T-helper 17 cell (primary cell): ENCODE measurements around the gene CCND2. TPM values are rescaled to one million over a fixed set of nuclear protein-coding genes. Genes with fewer than 3 reads are reported as not detected.

Source experiments
- ATAC-seq: fragments of 150-1000 bp; cut with Tn5 transposase; 2 replicates; pipeline ENCODE4 v1.10.0; 2021; ENCODE audit warnings: mild to moderate bottlenecking, moderate library complexity
- DNase-seq, 3 donors: peaks; one replicate each; pipeline versions ENCODE4 v3.0.0 to v3.0.0-alpha.2; 2020 to 2021
- H3K9me3 ChIP-seq: one replicate; pipeline ENCODE4 v1.7.0; 2013; ENCODE audit warnings: low read length, mild to moderate bottlenecking; ENCODE audit not compliant: control insufficient read depth, poor library complexity, severe bottlenecking
- H3K27ac Mint-ChIP-seq: one replicate; pipeline ENCODE4 v1.8.0; 2022; ENCODE audit warnings: mild to moderate bottlenecking, moderate library complexity, mixed read lengths
- H3K27me3 Mint-ChIP-seq: one replicate; pipeline ENCODE4 v1.8.0; 2022; ENCODE audit warnings: mixed read lengths
- H3K36me3 Mint-ChIP-seq: one replicate; pipeline ENCODE4 v1.8.0; 2022; ENCODE audit warnings: low read depth, mixed read lengths
- H3K4me1 Mint-ChIP-seq: one replicate; pipeline ENCODE4 v1.8.0; 2022; ENCODE audit warnings: mild to moderate bottlenecking, mixed read lengths
- H3K4me3 Mint-ChIP-seq: one replicate; pipeline ENCODE4 v1.8.0; 2022; ENCODE audit warnings: mild to moderate bottlenecking, moderate library complexity, mixed read lengths
- total RNA-seq, 4 donors: library from RNA in 2 of 4; stranded (reverse) in 2 of 4; gene quantifications; one replicate each; pipeline ENCODE4 v1.2.3 and lab custom pipeline; 2022 to 2026

CCND2 gene
- total RNA-seq, 2 donors from 2014 or later, result 197 to 225 TPM

GRCh38 chr12:4283512-4284255 is 10.1 kb downstream of the CCND2 start:
- ATAC-seq (no peak), DNase-seq (no peak)
- Mint-ChIP-seq H3K27ac (peak overlapping the region; percentile 60), H3K4me1 (peaks cover 81% of the 10 kb centered on the region), H3K27me3 (no peaks in the 10 kb centered on the region), H3K4me3 (peak overlapping the region; percentile 64), H3K36me3 (peaks cover 12% of the 10 kb centered on the region)
- no peaks in the 10 kb centered on the region for H3K9me3 ChIP-seq

- peaks cover 14% of the 10 kb centered on the region for H3K36me3 Mint-ChIP-seq
- no peaks in the 10 kb centered on the region for H3K9me3 ChIP-seq
- H3K4me1 Mint-ChIP-seq, result peaks cover 82% of the 10 kb centered on the region
- ATAC-seq (no peak), DNase-seq (no peak)
- H3K4me3 Mint-ChIP-seq, result peak overlapping the region; percentile 64
- no peaks in the 10 kb centered on the region for H3K27me3 Mint-ChIP-seq
- peak overlapping the region; percentile 98 for H3K27ac Mint-ChIP-seq
These were observed 10.7 kb downstream of the CCND2 start for GRCh38 chr12:4284306-4284705.

- no peak for ATAC-seq
- peaks cover 87% of the 10 kb centered on the region for H3K4me1 Mint-ChIP-seq
- no peaks in the 10 kb centered on the region for H3K27me3 Mint-ChIP-seq
- H3K9me3 ChIP-seq, result no peaks in the 10 kb centered on the region
- H3K36me3 Mint-ChIP-seq, result peaks cover 14% of the 10 kb centered on the region
- H3K4me3 Mint-ChIP-seq, result no peak overlapping the region
- peak overlapping the region; percentile 98 for H3K27ac Mint-ChIP-seq
- DNase-seq, result no peak
These were observed 11.5 kb downstream of the CCND2 start for GRCh38 chr12:4285070-4285469.

- Mint-ChIP-seq H3K4me3 (no peak overlapping the region), H3K36me3 (peaks cover 10% of the 10 kb centered on the region), H3K27me3 (no peaks in the 10 kb centered on the region), H3K4me1 (peaks cover 87% of the 10 kb centered on the region), H3K27ac (peak overlapping the region; percentile 98)
- H3K9me3 ChIP-seq, result no peaks in the 10 kb centered on the region
- DNase-seq (no peak), ATAC-seq (no peak)
These were observed 12.7 kb downstream of the CCND2 start for GRCh38 chr12:4286228-4286627.

GRCh38 chr12:4286771-4287317 is 13.3 kb downstream of the CCND2 start:
- H3K27me3 Mint-ChIP-seq, result no peaks in the 10 kb centered on the region
- DNase-seq (no peak), ATAC-seq (no peak)
- no peaks in the 10 kb centered on the region for H3K9me3 ChIP-seq
- H3K4me3 Mint-ChIP-seq, result peak overlapping the region; percentile 83
- H3K27ac Mint-ChIP-seq, result peak overlapping the region; percentile 98
- H3K4me1 Mint-ChIP-seq, result peaks cover 89% of the 10 kb centered on the region
- H3K36me3 Mint-ChIP-seq, result peaks cover 14% of the 10 kb centered on the region

GRCh38 chr12:4287325-4288211 is 14.0 kb downstream of the CCND2 start:
- ATAC-seq (peak; percentile 35), DNase-seq (no peak)
- H3K9me3 ChIP-seq, result no peaks in the 10 kb centered on the region
- peak overlapping the region; percentile 98 for H3K27ac Mint-ChIP-seq
- peaks cover 14% of the 10 kb centered on the region for H3K36me3 Mint-ChIP-seq
- peak overlapping the region; percentile 83 for H3K4me3 Mint-ChIP-seq
- no peaks in the 10 kb centered on the region for H3K27me3 Mint-ChIP-seq
- peaks cover 88% of the 10 kb centered on the region for H3K4me1 Mint-ChIP-seq

- peaks cover 14% of the 10 kb centered on the region for H3K36me3 Mint-ChIP-seq
- no peak for DNase-seq
- peak overlapping the region; percentile 98 for H3K27ac Mint-ChIP-seq
- peak overlapping the region; percentile 64 for H3K4me3 Mint-ChIP-seq
- no peaks in the 10 kb centered on the region for H3K9me3 ChIP-seq
- no peaks in the 10 kb centered on the region for H3K27me3 Mint-ChIP-seq
- no peak for ATAC-seq
- H3K4me1 Mint-ChIP-seq, result peaks cover 89% of the 10 kb centered on the region
These were observed 15.0 kb downstream of the CCND2 start for GRCh38 chr12:4288296-4289131.

- Mint-ChIP-seq H3K27me3 (no peaks in the 10 kb centered on the region), H3K27ac (peak overlapping the region; percentile 98), H3K4me1 (peaks cover 88% of the 10 kb centered on the region), H3K36me3 (peaks cover 16% of the 10 kb centered on the region), H3K4me3 (no peak overlapping the region)
- no peak for DNase-seq
- H3K9me3 ChIP-seq, result no peaks in the 10 kb centered on the region
- ATAC-seq, result no peak
These were observed 15.8 kb downstream of the CCND2 start for GRCh38 chr12:4289231-4289878.

- Mint-ChIP-seq H3K27me3 (no peaks in the 10 kb centered on the region), H3K4me1 (peaks cover 86% of the 10 kb centered on the region), H3K4me3 (no peak overlapping the region), H3K36me3 (peaks cover 21% of the 10 kb centered on the region), H3K27ac (peak overlapping the region; percentile 98)
- DNase-seq, result no peak
- no peak for ATAC-seq
- H3K9me3 ChIP-seq, result no peaks in the 10 kb centered on the region
These were observed 16.6 kb downstream of the CCND2 start for GRCh38 chr12:4289998-4290790.

GRCh38 chr12:4292341-4293073 is 18.9 kb downstream of the CCND2 start:
- Mint-ChIP-seq H3K4me1 (peaks cover 72% of the 10 kb centered on the region), H3K36me3 (peaks cover 16% of the 10 kb centered on the region), H3K27me3 (no peaks in the 10 kb centered on the region), H3K4me3 (peak overlapping the region; percentile 85), H3K27ac (peak overlapping the region; percentile 98)
- no peak for ATAC-seq
- no peaks in the 10 kb centered on the region for H3K9me3 ChIP-seq
- peak in 1 of 3 donors; percentile 0 for DNase-seq

- Mint-ChIP-seq H3K4me1 (peaks cover 62% of the 10 kb centered on the region), H3K4me3 (peak overlapping the region; percentile 85), H3K36me3 (peaks cover 14% of the 10 kb centered on the region), H3K27me3 (no peaks in the 10 kb centered on the region), H3K27ac (peak overlapping the region; percentile 98)
- H3K9me3 ChIP-seq, result no peaks in the 10 kb centered on the region
- DNase-seq (no peak), ATAC-seq (peak; percentile 64)
These were observed 19.9 kb downstream of the CCND2 start for GRCh38 chr12:4293299-4293965.
